HCT116 (cell line): ENCODE results near the gene ZNF519. TPM values are rescaled to one million over a fixed set of nuclear protein-coding genes. Genes with fewer than 3 reads are reported as not detected.

Experiments
- ATAC-seq: fragments of 200-7000 bp; cut with Tn5 transposase; 2 replicates; pipeline ENCODE4 v1.9.1; 2020; ENCODE audit warnings: mild to moderate bottlenecking, moderate library complexity
- BruUV-seq: library from RNA; stranded (reverse); fragments of 400-500 nt; replicated peaks from 2 replicates; lab custom pipeline; 2021; lab: Mats Ljungman, UMichigan
- CTCF ChIA-PET: fragments of 300-600 bp; sonication (Branson Sonifier 250); formaldehyde crosslinking; loops from one replicate; lab custom pipeline; 2021; ENCODE audit warnings: antibody characterized with exemption; lab: Charles Lee
- POLR2A ChIA-PET: fragments of 300-600, 350-600 bp; sonication (Branson Sonifier 250); formaldehyde crosslinking; loops from one replicate; lab custom pipeline; 2021; ENCODE audit warnings: antibody characterized with exemption; lab: Charles Lee
- RAD21 ChIA-PET, 2 experiments: fragments of 300-600 bp; sonication (Branson Sonifier 250); formaldehyde crosslinking; loops; one replicate each; lab custom pipeline; 2023; ENCODE audit warnings: low total read pairs in 2 of 2; ENCODE audit not compliant: uncharacterized antibody in 2 of 2, unreplicated experiment in 2 of 2, low non-redundant PET in 1 of 2; lab: Charles Lee
- DNase-seq: peaks from one replicate; pipeline ENCODE4 v3.0.0-alpha.2; 2010; ENCODE audit warnings: low read depth, low spot score
- H2AFZ ChIP-seq: fragments of 200-600 bp; shearing (Covaris generic), sonication (generic); 2 replicates; pipeline ENCODE4 v1.6.1; 2017; ENCODE audit warnings: low read depth, mixed run types, mixed read lengths, antibody characterized with exemption, low read length; ENCODE audit not compliant: poor library complexity, severe bottlenecking
- H3K27ac ChIP-seq: 2 replicates; pipeline ENCODE4 v1.5.1; 2012; ENCODE audit warnings: low read depth, low read length
- H3K27me3 ChIP-seq: fragments of 200-600 bp; sonication (generic); 2 replicates; pipeline ENCODE4 v1.6.1; 2016; ENCODE audit warnings: mixed run types, low read length, mixed read lengths; ENCODE audit not compliant: insufficient read depth
- H3K36me3 ChIP-seq, 2 experiments: fragments of 200-500 bp in 1 of 2; fragments of 200-600 bp in 1 of 2; sonication (Bioruptor generic) in 1 of 2; sonication (generic) in 1 of 2; 2 replicates each; pipeline versions ENCODE4 v1.5.1 to v1.6.1; 2014 to 2016; ENCODE audit warnings: low read length in 2 of 2, inconsistent platforms in 1 of 2, mixed read lengths in 1 of 2, mixed run types in 1 of 2; ENCODE audit not compliant: insufficient read depth in 2 of 2, control insufficient read depth in 1 of 2
- H3K4me1 ChIP-seq, 2 experiments: fragments of 200-600 bp in 1 of 2; sonication (generic) in 1 of 2; 2 replicates each; pipeline versions ENCODE4 v1.5.1 to v1.6.1; 2012 to 2017; ENCODE audit warnings: low read length in 2 of 2, inconsistent platforms in 1 of 2, mild to moderate bottlenecking in 1 of 2, mixed read lengths in 1 of 2, mixed run types in 1 of 2, moderate library complexity in 1 of 2; ENCODE audit not compliant: insufficient read depth in 2 of 2, control insufficient read depth in 1 of 2
- H3K4me2 ChIP-seq: fragments of 200-600 bp; sonication (generic); 2 replicates; pipeline ENCODE4 v1.6.1; 2017; ENCODE audit warnings: mixed run types, low read length, mixed read lengths
- H3K4me3 ChIP-seq, 2 experiments: fragments of 200-600 bp in 1 of 2; sonication (generic) in 1 of 2; replicated peaks in 1 of 2; 2 replicates each; pipeline ENCODE4 v1.5.1; 2011 to 2016; ENCODE audit warnings: low read length in 2 of 2, control low read depth in 1 of 2, low read depth in 1 of 2, mild to moderate bottlenecking in 1 of 2, mixed read lengths in 1 of 2, mixed run types in 1 of 2
- H3K79me2 ChIP-seq: fragments of 200-600 bp; sonication (generic); 2 replicates; pipeline ENCODE4 v1.6.1; 2017; ENCODE audit warnings: mild to moderate bottlenecking, mixed run types, low read length, moderate library complexity, mixed read lengths; ENCODE audit not compliant: insufficient read depth
- H3K9ac ChIP-seq: fragments of 200-600 bp; sonication (generic); 2 replicates; pipeline ENCODE4 v1.6.1; 2016; ENCODE audit warnings: low read length, mixed read lengths
- H3K9me2 ChIP-seq: fragments of 200-600 bp; sonication (generic), shearing (Covaris generic); 2 replicates; pipeline ENCODE4 v1.6.1; 2017; ENCODE audit warnings: mixed run types, mild to moderate bottlenecking, moderate library complexity; ENCODE audit not compliant: insufficient read depth
- H3K9me3 ChIP-seq, 2 experiments: fragments of 200-500 bp in 1 of 2; fragments of 200-600 bp in 1 of 2; sonication (Bioruptor generic) in 1 of 2; sonication (generic) in 1 of 2; 2 replicates each; pipeline ENCODE4 v1.6.1; 2014 to 2017; ENCODE audit warnings: low read length in 2 of 2, mixed read lengths in 2 of 2, inconsistent platforms in 1 of 2, low read depth in 1 of 2, mild to moderate bottlenecking in 1 of 2, mixed run types in 1 of 2, moderate library complexity in 1 of 2; ENCODE audit not compliant: control insufficient read depth in 1 of 2, insufficient read depth in 1 of 2
- H4K20me1 ChIP-seq: fragments of 200-600 bp; sonication (generic), shearing (Covaris generic); 2 replicates; pipeline ENCODE4 v1.6.1; 2017; ENCODE audit warnings: mixed run types, mild to moderate bottlenecking, moderate library complexity; ENCODE audit not compliant: insufficient read depth
- ATF3 ChIP-seq: IDR thresholded peaks from 2 replicates; pipeline ENCODE4 v1.6.1; 2012
- CEBPB ChIP-seq: IDR thresholded peaks from 2 replicates; pipeline ENCODE4 v1.6.1; 2012; ENCODE audit warnings: low read depth
- EGR1 ChIP-seq: IDR thresholded peaks from 2 replicates; pipeline ENCODE4 v1.6.1; 2012; ENCODE audit warnings: low read depth
- EZH2 ChIP-seq: fragments of 200-600 bp; sonication (generic); IDR thresholded peaks from 2 replicates; pipeline ENCODE4 v1.6.1; 2017; ENCODE audit warnings: antibody characterized with exemption, mixed run types
- EZH2phosphoT487 ChIP-seq: fragments of 200-600 bp; IDR thresholded peaks from 2 replicates; pipeline ENCODE4 v1.6.1; 2018; ENCODE audit warnings: antibody characterized with exemption, borderline replicate concordance
- FOSL1 ChIP-seq: IDR thresholded peaks from 2 replicates; pipeline ENCODE4 v1.6.1; 2012; ENCODE audit warnings: low read depth
- JUND ChIP-seq: IDR thresholded peaks from 2 replicates; pipeline ENCODE4 v1.6.1; 2012
- POLR2A ChIP-seq: IDR thresholded peaks from 2 replicates; pipeline ENCODE4 v1.7.0; 2011; ENCODE audit warnings: borderline replicate concordance; ENCODE audit not compliant: insufficient read depth, insufficient read length; ENCODE audit errors: extremely low read depth
- POLR2AphosphoS5 ChIP-seq: IDR thresholded peaks from 2 replicates; pipeline ENCODE4 v1.6.1; 2011; ENCODE audit warnings: mild to moderate bottlenecking, low read depth, low read length, moderate library complexity
- SIN3A ChIP-seq: IDR thresholded peaks from 2 replicates; pipeline ENCODE4 v1.6.1; 2012; ENCODE audit warnings: low read depth
- SP1 ChIP-seq: IDR thresholded peaks from 2 replicates; pipeline ENCODE4 v1.6.1; 2012; ENCODE audit warnings: low read depth
- ZBTB33 ChIP-seq: IDR thresholded peaks from 2 replicates; pipeline ENCODE4 v1.6.1; 2011; ENCODE audit warnings: mild to moderate bottlenecking, low read length, moderate library complexity; ENCODE audit not compliant: insufficient replicate concordance; ENCODE audit errors: extremely low read depth
- ZFX ChIP-seq: fragments of 450-650 bp; IDR thresholded peaks from 2 replicates; pipeline ENCODE4 v1.6.1; 2017
- ZNF274 ChIP-seq: fragments of 200-500 bp; sonication (Bioruptor generic); IDR thresholded peaks from 2 replicates; pipeline ENCODE4 v1.6.1; 2014; ENCODE audit warnings: mild to moderate bottlenecking, low read depth, low read length, inconsistent platforms
- intact Hi-C: fragments of 100-400 bp; cut with micrococcal nuclease; formaldehyde crosslinking; loops from 2 replicates; pipeline ENCODE4 v1.10.0; 2022
- total RNA-seq: library from RNA; stranded (reverse); gene quantifications from one replicate; pipeline ENCODE4 v1.2.1, GENCODE V29; 2021; ENCODE audit not compliant: unreplicated experiment
- TF ChIP-seq, protein P1 (sequence below): IDR thresholded peaks from 2 replicates; pipeline ENCODE4 v1.6.1; 2012; ENCODE audit warnings: low read depth

The ZNF519 gene
- total RNA-seq, 1 experiment from 2014 or later, result 6.5 TPM

GRCh38 chr18:14089781-14090180 is 42.5 kb downstream of the ZNF519 start:
- Histone ChIP-seq H3K4me1 (peaks cover 0 to 5% of the 10 kb centered on the region in 2 experiments; a peak in 1 of 4 replicates), H3K9ac (no peak overlapping the region), H3K9me3 (no peaks in the 10 kb centered on the region; a peak in 1 of 4 replicates), H4K20me1 (no peaks in the 10 kb centered on the region), H3K4me2 (no peak overlapping the region), H3K27me3 (no peaks in the 10 kb centered on the region), H3K27ac (no peak overlapping the region), H3K79me2 (no peaks in the 10 kb centered on the region), H2AFZ (no peak overlapping the region), H3K4me3 (no peak overlapping the region), H3K36me3 (no peaks in the 10 kb centered on the region), H3K9me2 (no peaks in the 10 kb centered on the region)
- ChIA-PET RAD21 (no interaction called here), CTCF (no interaction called here), POLR2A (no interaction called here)
- no peak for TF ChIP-seq CEBPB
- TF ChIP-seq, protein P1, sequence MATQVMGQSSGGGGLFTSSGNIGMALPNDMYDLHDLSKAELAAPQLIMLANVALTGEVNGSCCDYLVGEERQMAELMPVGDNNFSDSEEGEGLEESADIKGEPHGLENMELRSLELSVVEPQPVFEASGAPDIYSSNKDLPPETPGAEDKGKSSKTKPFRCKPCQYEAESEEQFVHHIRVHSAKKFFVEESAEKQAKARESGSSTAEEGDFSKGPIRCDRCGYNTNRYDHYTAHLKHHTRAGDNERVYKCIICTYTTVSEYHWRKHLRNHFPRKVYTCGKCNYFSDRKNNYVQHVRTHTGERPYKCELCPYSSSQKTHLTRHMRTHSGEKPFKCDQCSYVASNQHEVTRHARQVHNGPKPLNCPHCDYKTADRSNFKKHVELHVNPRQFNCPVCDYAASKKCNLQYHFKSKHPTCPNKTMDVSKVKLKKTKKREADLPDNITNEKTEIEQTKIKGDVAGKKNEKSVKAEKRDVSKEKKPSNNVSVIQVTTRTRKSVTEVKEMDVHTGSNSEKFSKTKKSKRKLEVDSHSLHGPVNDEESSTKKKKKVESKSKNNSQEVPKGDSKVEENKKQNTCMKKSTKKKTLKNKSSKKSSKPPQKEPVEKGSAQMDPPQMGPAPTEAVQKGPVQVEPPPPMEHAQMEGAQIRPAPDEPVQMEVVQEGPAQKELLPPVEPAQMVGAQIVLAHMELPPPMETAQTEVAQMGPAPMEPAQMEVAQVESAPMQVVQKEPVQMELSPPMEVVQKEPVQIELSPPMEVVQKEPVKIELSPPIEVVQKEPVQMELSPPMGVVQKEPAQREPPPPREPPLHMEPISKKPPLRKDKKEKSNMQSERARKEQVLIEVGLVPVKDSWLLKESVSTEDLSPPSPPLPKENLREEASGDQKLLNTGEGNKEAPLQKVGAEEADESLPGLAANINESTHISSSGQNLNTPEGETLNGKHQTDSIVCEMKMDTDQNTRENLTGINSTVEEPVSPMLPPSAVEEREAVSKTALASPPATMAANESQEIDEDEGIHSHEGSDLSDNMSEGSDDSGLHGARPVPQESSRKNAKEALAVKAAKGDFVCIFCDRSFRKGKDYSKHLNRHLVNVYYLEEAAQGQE, result no peak
- TF ChIP-seq ZNF274, result no peak
- TF ChIP-seq JUND, result no peak
- TF ChIP-seq SIN3A, result no peak
- no peak for TF ChIP-seq SP1
- no peak for TF ChIP-seq FOSL1
- TF ChIP-seq POLR2A, result no peak
- no peak for TF ChIP-seq POLR2AphosphoS5
- no peak for TF ChIP-seq EGR1
- TF ChIP-seq EZH2, result no peak
- no peak for TF ChIP-seq ZBTB33
- TF ChIP-seq ZFX, result no peak
- TF ChIP-seq ATF3, result no peak
- no peak for TF ChIP-seq EZH2phosphoT487
- BruUV-seq, result no TSS peak
- intact Hi-C loops, result no loop called here
- ATAC-seq (no peak), DNase-seq (no peak)
